ENCODE results near the gene CDC123. TPM values are rescaled to one million over a fixed set of nuclear protein-coding genes. Genes with fewer than 3 reads are reported as not detected.
"Not testable (repeated sequence)": the region's sequence is repeated elsewhere in the genome, so short reads cannot be mapped to it uniquely, and the experiment has no call there.

Gene CDC123
- total RNA-seq, 4 donors from 2014 or later = 47.8 to 80.8 (median 53.6) TPM

GRCh38 chr10:12241810-12242529 is 46.0 kb downstream of the CDC123 start:
- no peak overlapping the region for H3K4me3 ChIP-seq
- intact Hi-C loops (cut with DNase I; ENCODE audit: low total_unique reads) (no loop called here), in situ Hi-C loops (cut with MboI; ENCODE audit: low pct_ligation_motif_present in 1 of 4, low pct_unique_long_range_greater_than_20kb in 1 of 4, low sequenced_read_pairs in 3 of 4) (no loop called here)
- peaks cover 0 to 32% (median 11%) of the 10 kb centered on the region in 4 donors for H3K36me3 ChIP-seq
- H3K4me1 ChIP-seq = peaks cover 0 to 18% (median 8%) of the 10 kb centered on the region in 4 donors
- H3K27ac ChIP-seq = peak overlapping the region in 2 of 4 donors; percentile 17 to 33
- H3K27me3 ChIP-seq = no peaks in the 10 kb centered on the region
- TF ChIP-seq POLR2AphosphoS5 (IDR thresholded peaks at IDR 0.05) (no peak), CTCF (IDR thresholded peaks at IDR 0.05) (no peak), POLR2A (IDR thresholded peaks at IDR 0.05) (no peak), EP300 (IDR thresholded peaks at IDR 0.05; ENCODE audit: low read depth) (no peak)
- no peak for DNase-seq
- H3K9me3 ChIP-seq = no peaks in the 10 kb centered on the region
- 67 to 100% methylated on average over 1 to 19 of the region's 19 CpGs for WGBS, 2 donors (ENCODE audit: low coverage in 1 of 2)

GRCh38 chr10:12243864-12244620 is 48.1 kb downstream of the CDC123 start:
- 88 to 90% methylated on average over 15 to 18 of the region's 18 CpGs for WGBS, 2 donors (ENCODE audit: low coverage in 1 of 2)
- in situ Hi-C loops (cut with MboI; ENCODE audit: low pct_ligation_motif_present in 1 of 4, low pct_unique_long_range_greater_than_20kb in 1 of 4, low sequenced_read_pairs in 3 of 4) (no loop called here), intact Hi-C loops (cut with DNase I; ENCODE audit: low total_unique reads) (no loop called here)
- H3K9me3 ChIP-seq = no peaks in the 10 kb centered on the region
- no peak overlapping the region for H3K4me3 ChIP-seq
- no peak for DNase-seq
- TF ChIP-seq POLR2A (IDR thresholded peaks at IDR 0.05) (no peak), EP300 (IDR thresholded peaks at IDR 0.05; ENCODE audit: low read depth) (no peak), CTCF (IDR thresholded peaks at IDR 0.05) (no peak), POLR2AphosphoS5 (IDR thresholded peaks at IDR 0.05) (no peak)
- H3K36me3 ChIP-seq = peaks cover 0 to 28% (median 10%) of the 10 kb centered on the region in 4 donors
- peaks cover 0 to 18% (median 8%) of the 10 kb centered on the region in 4 donors for H3K4me1 ChIP-seq
- H3K27ac ChIP-seq = no peak overlapping the region
- no peaks in the 10 kb centered on the region for H3K27me3 ChIP-seq

GRCh38 chr10:12250181-12250580 is 54.2 kb downstream of the CDC123 start:
- 89% methylated on average over 10 of the region's 10 CpGs for WGBS, 2 donors (ENCODE audit: low coverage in 1 of 2)
- H3K36me3 ChIP-seq = peaks cover 0 to 31% (median 9%) of the 10 kb centered on the region in 4 donors

GRCh38 chr10:12250702-12251101 is 54.7 kb downstream of the CDC123 start:
- intact Hi-C loops (cut with DNase I; ENCODE audit: low total_unique reads); DNase-seq; H3K4me1 ChIP-seq; H3K27me3 ChIP-seq; H3K9me3 ChIP-seq; H3K27ac ChIP-seq; H3K4me3 ChIP-seq: not testable (repeated sequence)
- in situ Hi-C loops (cut with MboI; ENCODE audit: low pct_ligation_motif_present in 1 of 4, low pct_unique_long_range_greater_than_20kb in 1 of 4, low sequenced_read_pairs in 3 of 4) = loop anchor here in 3 of 4 donors (25.0 kb wide), 4 partner anchors 237 to 837 kb away; no protein-coding TSS in a partner anchor
- WGBS, 2 donors (ENCODE audit: low coverage in 1 of 2) = 93 to 100% methylated on average over 1 to 5 of the region's 5 CpGs
- H3K36me3 ChIP-seq = peaks cover 0 to 27% (median 7%) of the 10 kb centered on the region in 4 donors

More at GRCh38 chr10:12250181-12250580, 54.2 kb downstream of the CDC123 start:
- no peaks in the 10 kb centered on the region for H3K27me3 ChIP-seq
- no peaks in the 10 kb centered on the region for H3K9me3 ChIP-seq
- DNase-seq = no peak
- intact Hi-C loops (cut with DNase I; ENCODE audit: low total_unique reads) = no loop called here
- TF ChIP-seq POLR2AphosphoS5 (IDR thresholded peaks at IDR 0.05) (no peak), EP300 (IDR thresholded peaks at IDR 0.05; ENCODE audit: low read depth) (no peak), CTCF (IDR thresholded peaks at IDR 0.05) (no peak), POLR2A (IDR thresholded peaks at IDR 0.05) (no peak)
- in situ Hi-C loops (cut with MboI; ENCODE audit: low pct_ligation_motif_present in 1 of 4, low pct_unique_long_range_greater_than_20kb in 1 of 4, low sequenced_read_pairs in 3 of 4) = loop anchor here in 3 of 4 donors (25.0 kb wide), 4 partner anchors 237 to 837 kb away; no protein-coding TSS in a partner anchor
- H3K4me3 ChIP-seq = no peak overlapping the region
- no peak overlapping the region for H3K27ac ChIP-seq
- H3K4me1 ChIP-seq = no peaks in the 10 kb centered on the region
